ENCODE results near the gene PPCDC. TPM values are rescaled to one million over a fixed set of nuclear protein-coding genes. Genes with fewer than 3 reads are reported as not detected.

PPCDC gene
- total and polyA plus RNA-seq, 4 donors: 7.4 to 9.3 (median 8.4) TPM

- WGBS: 84% methylated on average over 2 of the region's 2 CpGs
- H3K9me3 ChIP-seq (ENCODE audit: control insufficient read depth in 4 of 4, low read length in 3 of 4): no peaks in the 10 kb centered on the region
- no peak for DNase-seq (ENCODE audit: low spot score)
- H3K4me3 ChIP-seq (ENCODE audit: low read depth in 1 of 3, low read length in 3 of 3): no peak overlapping the region
- peaks cover 4 to 6% (median 6%) of the 10 kb centered on the region in 4 donors for H3K4me1 ChIP-seq (ENCODE audit: control insufficient read depth in 4 of 4, insufficient read depth in 4 of 4, low read length in 3 of 4)
- H3K27ac ChIP-seq (ENCODE audit: low read depth in 1 of 2, low read length in 2 of 2): no peak overlapping the region
- H3K9ac ChIP-seq (ENCODE audit: low read depth in 1 of 2, low read length in 2 of 2): no peak overlapping the region
- no peaks in the 10 kb centered on the region for H3K27me3 ChIP-seq (ENCODE audit: control insufficient read depth in 4 of 4, insufficient read depth in 4 of 4, low read length in 3 of 4)
- TF ChIP-seq TAF1 (conservative IDR thresholded peaks at IDR 0.05) (no peak), RAD21 (IDR thresholded peaks at IDR 0.05) (no peak), REST (IDR thresholded peaks at IDR 0.05) (no peak), SP1 (IDR thresholded peaks at IDR 0.05) (no peak), MAX (IDR thresholded peaks at IDR 0.05) (no peak), FOXA2 (IDR thresholded peaks at IDR 0.05) (no peak), ZBTB33 (IDR thresholded peaks at IDR 0.05) (no peak), GABPA (IDR thresholded peaks at IDR 0.05 in 1 of 2, conservative IDR thresholded peaks at IDR 0.05 in 1 of 2) (no peak), JUND (IDR thresholded peaks at IDR 0.05) (no peak), HNF4A (conservative IDR thresholded peaks at IDR 0.05) (no peak), YY1 (IDR thresholded peaks at IDR 0.05) (no peak), RXRA (IDR thresholded peaks at IDR 0.05) (no peak), NR2F2 (IDR thresholded peaks at IDR 0.05) (no peak), ATF3 (IDR thresholded peaks at IDR 0.05) (no peak)
- no peaks in the 10 kb centered on the region for H3K36me3 ChIP-seq (ENCODE audit: control insufficient read depth in 4 of 4, insufficient read depth in 3 of 4, low read depth in 1 of 4, low read length in 3 of 4)
Observed at GRCh38 chr15:74997543-74997942, 25.8 kb upstream of the PPCDC start.

GRCh38 chr15:75001310-75001709 lies 22.1 kb upstream of the PPCDC start:
- no peaks in the 10 kb centered on the region for H3K36me3 ChIP-seq (ENCODE audit: control insufficient read depth in 4 of 4, insufficient read depth in 3 of 4, low read depth in 1 of 4, low read length in 3 of 4)
- TF ChIP-seq FOXA2 (IDR thresholded peaks at IDR 0.05) (no peak), HNF4G (IDR thresholded peaks at IDR 0.05) (no peak), RXRA (IDR thresholded peaks at IDR 0.05) (no peak), REST (IDR thresholded peaks at IDR 0.05) (no peak), JUND (IDR thresholded peaks at IDR 0.05) (no peak), MAX (IDR thresholded peaks at IDR 0.05) (no peak), NR2F2 (IDR thresholded peaks at IDR 0.05) (no peak), EGR1 (IDR thresholded peaks at IDR 0.05; ENCODE audit: low read depth in 2 of 2) (no peak), YY1 (IDR thresholded peaks at IDR 0.05) (no peak), CTCF (IDR thresholded peaks at IDR 0.05; ENCODE audit: low read depth, low read length, missing input control) (no peak), RAD21 (IDR thresholded peaks at IDR 0.05) (no peak), FOXA1 (IDR thresholded peaks at IDR 0.05) (no peak), TAF1 (conservative IDR thresholded peaks at IDR 0.05) (no peak), HNF4A (conservative IDR thresholded peaks at IDR 0.05) (no peak), GABPA (IDR thresholded peaks at IDR 0.05 in 1 of 2, conservative IDR thresholded peaks at IDR 0.05 in 1 of 2) (no peak), ATF3 (IDR thresholded peaks at IDR 0.05) (no peak), SP1 (IDR thresholded peaks at IDR 0.05) (no peak)
- no peak for DNase-seq (ENCODE audit: low spot score)
- no peak overlapping the region for H3K4me3 ChIP-seq (ENCODE audit: low read depth in 1 of 3, low read length in 3 of 3)
- H3K27ac ChIP-seq (ENCODE audit: low read depth in 1 of 2, low read length in 2 of 2): no peak overlapping the region
- H3K9me3 ChIP-seq (ENCODE audit: control insufficient read depth in 4 of 4, low read length in 3 of 4): no peaks in the 10 kb centered on the region
- H3K27me3 ChIP-seq (ENCODE audit: control insufficient read depth in 4 of 4, insufficient read depth in 4 of 4, low read length in 3 of 4): no peaks in the 10 kb centered on the region
- 90% methylated on average over 6 of the region's 6 CpGs for WGBS
- no peak overlapping the region for H3K9ac ChIP-seq (ENCODE audit: low read depth in 1 of 2, low read length in 2 of 2)
- no peaks in the 10 kb centered on the region for H3K4me1 ChIP-seq (ENCODE audit: control insufficient read depth in 4 of 4, insufficient read depth in 4 of 4, low read length in 3 of 4)
